Measurements from ENCODE around the gene TULP4.

DNA sequence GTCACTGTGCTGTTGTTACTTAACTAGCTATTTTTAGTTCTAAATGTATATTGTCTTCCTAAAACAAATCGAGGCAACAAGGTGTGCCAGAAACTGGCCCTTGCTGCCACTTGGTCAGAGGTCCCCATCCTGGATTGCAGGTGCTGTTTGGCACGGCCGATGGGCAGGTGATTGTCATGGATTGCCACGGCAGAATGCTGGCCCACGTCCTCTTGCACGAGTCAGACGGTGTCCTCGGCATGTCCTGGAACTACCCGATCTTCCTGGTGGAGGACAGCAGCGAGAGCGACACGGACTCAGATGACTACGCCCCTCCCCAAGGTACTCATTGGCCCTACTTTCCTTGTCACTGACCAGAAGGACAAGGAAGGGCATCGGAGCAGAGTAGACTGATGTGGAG, 136.6 kb downstream of the TULP4 start:
- TF ChIP-seq TEAD1 (CRISPR knock-in tag; IDR thresholded peaks at IDR 0.05), result no peak
- no peak for TF ChIP-seq CTCF (IDR thresholded peaks at IDR 0.05)
- TF ChIP-seq ATF1 (CRISPR knock-in tag; IDR thresholded peaks at IDR 0.05), result no peak
- TF ChIP-seq, protein P1, sequence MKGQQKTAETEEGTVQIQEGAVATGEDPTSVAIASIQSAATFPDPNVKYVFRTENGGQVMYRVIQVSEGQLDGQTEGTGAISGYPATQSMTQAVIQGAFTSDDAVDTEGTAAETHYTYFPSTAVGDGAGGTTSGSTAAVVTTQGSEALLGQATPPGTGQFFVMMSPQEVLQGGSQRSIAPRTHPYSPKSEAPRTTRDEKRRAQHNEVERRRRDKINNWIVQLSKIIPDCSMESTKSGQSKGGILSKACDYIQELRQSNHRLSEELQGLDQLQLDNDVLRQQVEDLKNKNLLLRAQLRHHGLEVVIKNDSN (CRISPR knock-in tag; IDR thresholded peaks at IDR 0.05), result no peak
- no peak for TF ChIP-seq ZNF512 (CRISPR knock-in tag; IDR thresholded peaks at IDR 0.05; ENCODE audit: borderline replicate concordance)
- TF ChIP-seq JUN (CRISPR knock-in tag; IDR thresholded peaks at IDR 0.05), result no peak
- no peak for TF ChIP-seq SP1 (CRISPR knock-in tag; conservative IDR thresholded peaks at IDR 0.05)
- TF ChIP-seq ZNF671 (CRISPR knock-in tag; IDR thresholded peaks at IDR 0.05), result no peak
